Measurements from ENCODE around the gene APPL1.

DNA sequence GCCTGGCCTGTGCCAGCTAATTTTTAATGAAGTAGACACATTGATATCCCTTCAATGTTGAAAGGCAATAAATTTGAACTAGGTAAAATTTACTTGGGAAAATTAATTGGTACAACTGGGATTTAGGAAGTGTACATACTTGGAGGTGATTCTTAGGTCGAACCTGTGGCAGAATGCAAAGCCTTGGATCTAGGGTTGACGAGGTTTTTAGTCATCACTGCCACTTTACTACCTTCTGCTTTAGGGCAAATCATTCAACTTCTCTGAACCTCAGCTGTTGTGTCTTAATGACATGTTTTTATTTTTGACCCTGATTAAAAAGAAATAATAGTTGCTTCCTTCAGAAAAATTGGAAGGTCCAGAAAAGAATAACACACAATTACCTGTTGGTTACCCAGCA, 2.5 kb downstream of the APPL1 start:
- TF ChIP-seq POLR2A (IDR thresholded peaks at IDR 0.05) = no peak
- TF ChIP-seq, protein P1, sequence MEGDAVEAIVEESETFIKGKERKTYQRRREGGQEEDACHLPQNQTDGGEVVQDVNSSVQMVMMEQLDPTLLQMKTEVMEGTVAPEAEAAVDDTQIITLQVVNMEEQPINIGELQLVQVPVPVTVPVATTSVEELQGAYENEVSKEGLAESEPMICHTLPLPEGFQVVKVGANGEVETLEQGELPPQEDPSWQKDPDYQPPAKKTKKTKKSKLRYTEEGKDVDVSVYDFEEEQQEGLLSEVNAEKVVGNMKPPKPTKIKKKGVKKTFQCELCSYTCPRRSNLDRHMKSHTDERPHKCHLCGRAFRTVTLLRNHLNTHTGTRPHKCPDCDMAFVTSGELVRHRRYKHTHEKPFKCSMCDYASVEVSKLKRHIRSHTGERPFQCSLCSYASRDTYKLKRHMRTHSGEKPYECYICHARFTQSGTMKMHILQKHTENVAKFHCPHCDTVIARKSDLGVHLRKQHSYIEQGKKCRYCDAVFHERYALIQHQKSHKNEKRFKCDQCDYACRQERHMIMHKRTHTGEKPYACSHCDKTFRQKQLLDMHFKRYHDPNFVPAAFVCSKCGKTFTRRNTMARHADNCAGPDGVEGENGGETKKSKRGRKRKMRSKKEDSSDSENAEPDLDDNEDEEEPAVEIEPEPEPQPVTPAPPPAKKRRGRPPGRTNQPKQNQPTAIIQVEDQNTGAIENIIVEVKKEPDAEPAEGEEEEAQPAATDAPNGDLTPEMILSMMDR (IDR thresholded peaks at IDR 0.05) = no peak

All from heart left ventricle (tissue), 13 donors.